Measurements from ENCODE around the gene SESN2.

- TF ChIP-seq, protein P1, sequence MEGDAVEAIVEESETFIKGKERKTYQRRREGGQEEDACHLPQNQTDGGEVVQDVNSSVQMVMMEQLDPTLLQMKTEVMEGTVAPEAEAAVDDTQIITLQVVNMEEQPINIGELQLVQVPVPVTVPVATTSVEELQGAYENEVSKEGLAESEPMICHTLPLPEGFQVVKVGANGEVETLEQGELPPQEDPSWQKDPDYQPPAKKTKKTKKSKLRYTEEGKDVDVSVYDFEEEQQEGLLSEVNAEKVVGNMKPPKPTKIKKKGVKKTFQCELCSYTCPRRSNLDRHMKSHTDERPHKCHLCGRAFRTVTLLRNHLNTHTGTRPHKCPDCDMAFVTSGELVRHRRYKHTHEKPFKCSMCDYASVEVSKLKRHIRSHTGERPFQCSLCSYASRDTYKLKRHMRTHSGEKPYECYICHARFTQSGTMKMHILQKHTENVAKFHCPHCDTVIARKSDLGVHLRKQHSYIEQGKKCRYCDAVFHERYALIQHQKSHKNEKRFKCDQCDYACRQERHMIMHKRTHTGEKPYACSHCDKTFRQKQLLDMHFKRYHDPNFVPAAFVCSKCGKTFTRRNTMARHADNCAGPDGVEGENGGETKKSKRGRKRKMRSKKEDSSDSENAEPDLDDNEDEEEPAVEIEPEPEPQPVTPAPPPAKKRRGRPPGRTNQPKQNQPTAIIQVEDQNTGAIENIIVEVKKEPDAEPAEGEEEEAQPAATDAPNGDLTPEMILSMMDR (IDR thresholded peaks at IDR 0.05; ENCODE audit: poor library complexity): no peak
- no peak for TF ChIP-seq EZH2phosphoT487 (IDR thresholded peaks at IDR 0.05; ENCODE audit: low read depth, severe bottlenecking, unreplicated experiment)
Measured at GRCh38 chr1:28266920-28267322, 7.6 kb downstream of the SESN2 start.
